Measurements from ENCODE around the gene GMEB2.

The GMEB2 gene

DNA sequence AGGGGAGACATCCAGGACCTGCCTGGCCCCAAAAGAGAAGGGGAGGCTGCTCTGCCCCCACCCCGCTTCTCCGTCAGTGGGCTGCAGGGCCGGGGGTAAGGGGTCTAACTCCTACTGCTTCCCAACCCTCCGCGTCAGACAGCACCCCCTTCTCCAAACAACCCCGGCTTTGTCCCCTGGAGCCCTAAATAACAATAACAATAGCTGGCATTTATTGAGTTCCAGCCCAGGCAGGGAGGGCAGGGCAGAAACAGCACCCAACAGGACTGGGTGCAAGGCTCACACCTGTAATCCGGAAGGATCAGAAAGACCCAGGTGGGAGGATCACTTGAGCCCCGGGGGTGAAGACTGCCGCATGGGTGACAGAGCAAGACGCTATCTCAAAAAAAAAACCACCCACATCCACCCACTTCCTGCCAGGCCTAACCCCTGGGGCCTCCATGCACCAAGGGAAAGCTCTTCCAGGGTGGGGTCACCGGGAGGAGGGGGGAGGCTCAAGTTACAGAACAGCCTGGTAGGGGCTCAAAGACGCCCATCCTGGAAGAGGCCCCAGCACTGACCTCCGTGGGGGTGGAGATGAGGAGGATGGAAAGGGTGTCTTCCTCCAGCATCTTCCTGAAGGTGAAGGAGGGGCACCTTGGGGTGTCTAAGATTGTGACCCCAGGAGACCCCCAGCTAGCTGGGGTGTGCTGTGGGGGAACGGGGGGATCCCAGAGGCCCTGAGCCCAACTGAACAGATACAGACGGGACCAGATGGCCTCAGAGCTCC, 74.2 kb downstream of the GMEB2 start:
- TF ChIP-seq, protein P1, sequence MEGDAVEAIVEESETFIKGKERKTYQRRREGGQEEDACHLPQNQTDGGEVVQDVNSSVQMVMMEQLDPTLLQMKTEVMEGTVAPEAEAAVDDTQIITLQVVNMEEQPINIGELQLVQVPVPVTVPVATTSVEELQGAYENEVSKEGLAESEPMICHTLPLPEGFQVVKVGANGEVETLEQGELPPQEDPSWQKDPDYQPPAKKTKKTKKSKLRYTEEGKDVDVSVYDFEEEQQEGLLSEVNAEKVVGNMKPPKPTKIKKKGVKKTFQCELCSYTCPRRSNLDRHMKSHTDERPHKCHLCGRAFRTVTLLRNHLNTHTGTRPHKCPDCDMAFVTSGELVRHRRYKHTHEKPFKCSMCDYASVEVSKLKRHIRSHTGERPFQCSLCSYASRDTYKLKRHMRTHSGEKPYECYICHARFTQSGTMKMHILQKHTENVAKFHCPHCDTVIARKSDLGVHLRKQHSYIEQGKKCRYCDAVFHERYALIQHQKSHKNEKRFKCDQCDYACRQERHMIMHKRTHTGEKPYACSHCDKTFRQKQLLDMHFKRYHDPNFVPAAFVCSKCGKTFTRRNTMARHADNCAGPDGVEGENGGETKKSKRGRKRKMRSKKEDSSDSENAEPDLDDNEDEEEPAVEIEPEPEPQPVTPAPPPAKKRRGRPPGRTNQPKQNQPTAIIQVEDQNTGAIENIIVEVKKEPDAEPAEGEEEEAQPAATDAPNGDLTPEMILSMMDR (IDR thresholded peaks at IDR 0.05; ENCODE audit: low read length, missing control alignments): no peak
- DNase-seq (ENCODE audit: low read depth): no peak
- no peak overlapping the region for H3K4me3 ChIP-seq (replicated peaks; ENCODE audit: low read depth, low read length)

- TF ChIP-seq, protein P1 (IDR thresholded peaks at IDR 0.05; ENCODE audit: low read length, missing control alignments): no peak
- H3K4me3 ChIP-seq (replicated peaks; ENCODE audit: low read depth, low read length): no peak overlapping the region
Measured at GRCh38 chr20:63551068-63551467, 75.8 kb downstream of the GMEB2 start.

GRCh38 chr20:63549679-63550282, 77.1 kb downstream of the GMEB2 start:
- TF ChIP-seq, protein P1 (IDR thresholded peaks at IDR 0.05; ENCODE audit: low read length, missing control alignments): no peak
- DNase-seq (ENCODE audit: low read depth): no peak
- no peak overlapping the region for H3K4me3 ChIP-seq (replicated peaks; ENCODE audit: low read depth, low read length)

More at GRCh38 chr20:63551068-63551467, 75.8 kb downstream of the GMEB2 start:
- DNase-seq (ENCODE audit: low read depth): peak; percentile 45

- TF ChIP-seq, protein P1 (IDR thresholded peaks at IDR 0.05; ENCODE audit: low read length, missing control alignments): no peak
- H3K4me3 ChIP-seq (replicated peaks; ENCODE audit: low read depth, low read length): no peak overlapping the region
- DNase-seq (ENCODE audit: low read depth): no peak
Measured at GRCh38 chr20:63549019-63549418, 77.9 kb downstream of the GMEB2 start.

DNA sequence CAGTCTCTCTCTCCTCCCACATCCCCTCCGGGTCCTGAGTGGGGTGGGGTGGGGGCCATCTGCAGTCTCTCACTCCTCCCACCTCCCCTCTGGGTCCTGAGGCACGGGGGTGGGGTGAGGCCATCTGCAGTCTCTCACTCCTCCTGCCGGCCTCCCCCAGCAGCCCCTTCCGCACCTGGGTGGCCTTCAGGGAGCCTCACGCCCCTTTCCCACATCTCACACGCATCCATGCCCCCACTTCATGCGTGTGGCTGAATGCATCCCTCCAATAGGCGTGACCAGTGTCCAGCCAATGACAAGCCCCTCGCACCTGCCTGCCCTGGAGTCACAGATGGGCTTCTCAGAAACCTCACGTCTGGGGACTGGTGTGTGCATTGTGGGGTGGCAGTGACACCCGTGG, 78.4 kb downstream of the GMEB2 start:
- TF ChIP-seq, protein P1 (IDR thresholded peaks at IDR 0.05; ENCODE audit: low read length, missing control alignments): no peak
- H3K4me3 ChIP-seq (replicated peaks; ENCODE audit: low read depth, low read length): no peak overlapping the region
- DNase-seq (ENCODE audit: low read depth): no peak

DNA sequence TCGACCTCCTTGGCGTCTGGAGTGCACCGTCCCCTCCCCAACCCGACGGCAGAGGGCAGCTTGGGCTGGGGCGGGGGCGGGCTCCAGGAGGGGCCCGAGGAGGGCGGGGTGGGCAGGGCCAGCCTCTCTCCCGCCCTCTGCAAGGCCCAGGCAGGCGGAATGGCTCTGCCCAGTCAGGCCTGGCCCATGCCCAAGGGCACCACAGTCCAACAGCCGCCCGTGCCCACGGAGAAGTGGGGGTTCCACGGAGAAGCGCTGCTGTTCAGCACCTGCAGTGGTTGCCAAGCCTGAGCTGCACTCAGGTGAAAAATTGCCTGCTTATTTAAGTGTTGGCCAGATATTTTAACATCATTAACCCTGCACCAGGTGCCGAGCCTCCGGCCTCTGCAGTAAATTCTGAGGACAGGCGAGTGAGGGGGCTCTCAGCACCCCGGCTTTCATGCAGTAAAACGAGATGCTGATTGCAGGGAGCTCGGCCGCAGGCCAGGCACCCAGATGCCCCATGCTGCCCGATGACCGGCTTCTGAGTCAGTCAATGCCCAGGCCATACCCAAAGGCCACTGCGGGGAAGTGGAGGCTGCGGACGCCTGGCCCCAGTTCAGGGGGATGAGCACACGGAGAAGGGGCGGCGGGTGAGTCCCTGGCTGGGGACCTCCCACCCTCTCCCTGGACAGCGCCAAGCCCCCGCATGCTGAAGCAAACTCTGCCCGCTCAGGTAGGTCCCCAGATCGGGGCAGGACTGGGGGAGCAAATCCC, 79.0 kb downstream of the GMEB2 start, which contains the start of gene SRMS:
Gene SRMS (minus strand): TSS at position 25 of the 756 bp plus-strand sequence. CDS start 286 bp downstream, outside the sequence.
- TF ChIP-seq, protein P1 (IDR thresholded peaks at IDR 0.05; ENCODE audit: low read length, missing control alignments): no peak
- no peak within 1 kb of the TSS for H3K4me3 ChIP-seq (replicated peaks; ENCODE audit: low read depth, low read length)
- DNase-seq (ENCODE audit: low read depth): no peak

Measured in fibroblast of pulmonary artery (primary cell).